Skeletal muscle tissue (tissue), 4 donors: ENCODE measurements around the gene SELENOS. TPM values are rescaled to one million over a fixed set of nuclear protein-coding genes. Genes with fewer than 3 reads are reported as not detected.

Experiments
- H3K27ac ChIP-seq: one replicate; pipeline ENCODE4 v1.7.0; 2013; ENCODE audit warnings: mild to moderate bottlenecking, low read depth, low read length, inconsistent platforms
- H3K27me3 ChIP-seq, 3 donors: one replicate each; pipeline ENCODE4 v1.7.0; 2013; ENCODE audit warnings: low read length in 3 of 3; ENCODE audit not compliant: control insufficient read depth in 3 of 3, insufficient read depth in 3 of 3
- H3K36me3 ChIP-seq, 3 donors: one replicate each; pipeline ENCODE4 v1.7.0; 2013; ENCODE audit warnings: low read length in 3 of 3; ENCODE audit not compliant: control insufficient read depth in 3 of 3, insufficient read depth in 3 of 3
- H3K4me1 ChIP-seq, 3 donors: one replicate each; pipeline ENCODE4 v1.7.0; 2013; ENCODE audit warnings: low read length in 3 of 3, mild to moderate bottlenecking in 3 of 3; ENCODE audit not compliant: control insufficient read depth in 3 of 3, insufficient read depth in 3 of 3
- H3K4me3 ChIP-seq, 3 donors: one replicate each; pipeline ENCODE4 v1.7.0; 2013; ENCODE audit warnings: low read length in 3 of 3
- H3K9ac ChIP-seq, 3 donors: one replicate each; pipeline ENCODE4 v1.7.0; 2013; ENCODE audit warnings: low read length in 3 of 3, mild to moderate bottlenecking in 3 of 3, moderate library complexity in 2 of 3, low read depth in 1 of 3
- H3K9me3 ChIP-seq, 3 donors: one replicate each; pipeline ENCODE4 v1.7.0; 2013; ENCODE audit warnings: low read length in 3 of 3; ENCODE audit not compliant: control insufficient read depth in 3 of 3
- total RNA-seq: library from RNA; depleted of rRNA; stranded (reverse); fragments of >200 nt; gene quantifications from one replicate; pipeline ENCODE4 v1.2.3, GENCODE V29; 2014
- donor health status: Osteomylitis.

SELENOS gene
- total RNA-seq, 1 donor from 2014 or later = 25.6 TPM

DNA sequence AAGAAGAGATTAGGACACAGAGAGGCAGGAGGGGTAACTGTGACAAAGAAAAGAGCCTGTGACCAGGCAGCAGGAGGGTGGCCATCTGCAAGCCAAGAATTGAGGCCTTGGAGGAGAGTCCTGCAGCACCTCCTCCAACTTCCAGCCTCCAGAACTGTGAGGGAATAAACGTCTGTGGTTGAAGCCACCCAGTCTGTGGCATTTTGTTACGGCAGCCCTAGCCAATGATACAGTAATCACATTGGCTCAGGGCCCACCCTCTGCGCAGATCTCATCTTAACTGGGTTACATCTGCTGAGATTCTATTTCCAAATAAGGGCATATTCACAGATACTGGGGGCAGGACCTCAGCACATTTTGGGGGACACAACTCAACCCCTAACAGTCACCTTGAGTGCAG lies 11.3 kb downstream of the SELENOS start:
- Histone ChIP-seq H3K9ac (no peak overlapping the region), H3K27me3 (no peaks in the 10 kb centered on the region), H3K4me1 (peaks cover 21 to 31% (median 24%) of the 10 kb centered on the region in 3 donors), H3K9me3 (no peaks in the 10 kb centered on the region), H3K36me3 (peaks cover 20 to 24% (median 22%) of the 10 kb centered on the region in 3 donors), H3K4me3 (no peak overlapping the region), H3K27ac (peak overlapping the region; percentile 79)

GRCh38 chr15:101264911-101265641 lies 12.2 kb downstream of the SELENOS start:
- H3K4me1 ChIP-seq = peaks cover 21 to 31% (median 24%) of the 10 kb centered on the region in 3 donors
- peaks cover 12 to 16% (median 15%) of the 10 kb centered on the region in 3 donors for H3K36me3 ChIP-seq
- H3K27ac ChIP-seq = peak overlapping the region; percentile 79
- H3K4me3 ChIP-seq = no peak overlapping the region
- no peaks in the 10 kb centered on the region for H3K27me3 ChIP-seq
- H3K9me3 ChIP-seq = no peaks in the 10 kb centered on the region
- no peak overlapping the region for H3K9ac ChIP-seq

DNA sequence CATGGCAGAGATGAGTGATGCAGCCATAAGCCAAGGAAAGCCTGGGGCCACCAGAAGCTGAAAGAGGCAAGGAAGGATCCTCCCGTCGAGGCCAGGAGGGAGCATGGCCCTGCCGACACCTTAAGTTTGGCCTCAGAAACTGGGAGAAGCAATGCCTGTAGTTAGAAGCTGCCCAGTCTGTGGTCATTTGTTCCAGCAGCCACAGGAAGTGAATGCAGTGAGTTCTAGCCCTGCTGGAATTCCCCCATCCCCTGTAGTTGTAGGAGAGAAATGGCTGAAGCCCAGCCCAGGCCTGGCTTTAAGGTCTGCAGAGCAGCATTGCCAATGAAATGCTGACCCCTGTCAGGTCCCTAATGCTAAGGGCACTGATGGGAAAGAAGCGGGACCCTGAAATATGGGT lies 13.3 kb downstream of the SELENOS start:
- Histone ChIP-seq H3K4me3 (no peak overlapping the region), H3K27ac (no peak overlapping the region), H3K4me1 (peaks cover 21 to 31% (median 24%) of the 10 kb centered on the region in 3 donors), H3K27me3 (no peaks in the 10 kb centered on the region), H3K9ac (no peak overlapping the region), H3K36me3 (peaks cover 2 to 5% (median 5%) of the 10 kb centered on the region in 3 donors), H3K9me3 (no peaks in the 10 kb centered on the region)

DNA sequence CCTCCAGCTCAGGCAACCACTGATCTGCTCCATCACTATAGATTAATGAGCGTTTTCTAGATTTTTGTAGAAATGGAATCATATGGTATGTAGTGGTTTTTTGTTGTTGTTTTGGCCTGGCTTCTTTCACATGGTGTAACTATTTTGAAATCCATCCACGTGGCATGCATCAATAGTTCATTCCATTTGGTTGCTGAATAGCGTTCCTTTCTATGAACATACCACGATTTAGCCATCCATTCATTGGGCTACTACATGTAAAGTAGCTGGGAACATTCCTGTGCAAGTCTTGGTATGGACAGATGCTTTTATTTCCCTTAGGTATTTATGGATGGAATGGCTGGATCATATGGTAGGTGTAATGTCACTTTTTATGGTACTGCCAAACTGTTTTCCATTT lies 14.7 kb downstream of the SELENOS start:
- H3K9me3 ChIP-seq = no peaks in the 10 kb centered on the region
- peaks cover 0 to 3% (median 0%) of the 10 kb centered on the region in 3 donors for H3K27me3 ChIP-seq
- H3K36me3 ChIP-seq = no peaks in the 10 kb centered on the region
- no peak overlapping the region for H3K27ac ChIP-seq
- H3K9ac ChIP-seq = no peak overlapping the region
- H3K4me3 ChIP-seq = no peak overlapping the region
- H3K4me1 ChIP-seq = peaks cover 20 to 27% (median 21%) of the 10 kb centered on the region in 3 donors

GRCh38 chr15:101258238-101259144 lies 18.8 kb downstream of the SELENOS start:
- H3K4me1 ChIP-seq = peaks cover 0 to 2% (median 2%) of the 10 kb centered on the region in 3 donors
- H3K4me3 ChIP-seq = no peak overlapping the region
- H3K9ac ChIP-seq = peak overlapping the region in 1 of 3 donors; percentile 30
- H3K27ac ChIP-seq = no peak overlapping the region
- H3K9me3 ChIP-seq = no peaks in the 10 kb centered on the region
- H3K27me3 ChIP-seq = peaks cover 0 to 3% (median 0%) of the 10 kb centered on the region in 3 donors
- no peaks in the 10 kb centered on the region for H3K36me3 ChIP-seq

GRCh38 chr15:101256757-101257156 lies 20.5 kb downstream of the SELENOS start:
- Histone ChIP-seq H3K9ac (no peak overlapping the region), H3K27me3 (peaks cover 0 to 3% (median 0%) of the 10 kb centered on the region in 3 donors), H3K9me3 (no peaks in the 10 kb centered on the region), H3K36me3 (no peaks in the 10 kb centered on the region), H3K27ac (no peak overlapping the region), H3K4me3 (no peak overlapping the region), H3K4me1 (peaks cover 8 to 10% (median 9%) of the 10 kb centered on the region in 3 donors)

DNA sequence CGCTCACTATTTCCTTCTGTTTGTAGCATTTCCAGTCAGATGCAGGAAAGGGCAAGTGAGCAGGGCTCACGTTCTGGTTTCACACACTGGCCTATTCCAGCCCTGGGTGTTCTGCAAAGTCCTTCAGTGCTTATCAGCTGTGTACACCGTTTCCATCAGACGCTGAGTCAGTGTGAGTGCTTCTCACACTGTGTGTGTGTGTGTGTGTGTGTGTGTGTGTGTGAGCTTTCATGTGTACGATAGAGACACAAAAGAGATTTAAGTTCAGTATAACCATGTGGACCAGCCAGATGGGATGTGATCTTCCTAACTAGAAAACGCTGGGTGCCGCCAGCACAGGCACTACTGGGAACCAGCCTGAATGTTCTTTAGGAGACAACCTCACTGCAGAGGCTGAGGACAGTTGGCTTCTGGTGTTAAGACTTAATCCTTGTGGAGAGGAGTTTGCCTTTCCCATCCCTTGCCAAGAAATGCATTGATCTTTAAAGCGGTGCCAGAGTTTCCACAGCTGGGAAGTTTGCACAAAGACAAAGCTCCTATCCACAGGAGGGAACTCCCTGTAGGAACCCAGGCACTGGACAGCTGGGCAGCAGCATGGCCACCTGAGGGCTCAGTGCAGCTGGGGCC lies 21.6 kb downstream of the SELENOS start:
- Histone ChIP-seq H3K27me3 (peaks cover 0 to 3% (median 0%) of the 10 kb centered on the region in 3 donors), H3K4me1 (peaks cover 11 to 12% (median 11%) of the 10 kb centered on the region in 3 donors), H3K27ac (no peak overlapping the region), H3K36me3 (no peaks in the 10 kb centered on the region), H3K9me3 (no peaks in the 10 kb centered on the region), H3K9ac (no peak overlapping the region), H3K4me3 (no peak overlapping the region)

- no peak overlapping the region for H3K9ac ChIP-seq
- H3K4me3 ChIP-seq = no peak overlapping the region
- H3K9me3 ChIP-seq = no peaks in the 10 kb centered on the region
- H3K36me3 ChIP-seq = no peaks in the 10 kb centered on the region
- H3K27ac ChIP-seq = no peak overlapping the region
- peaks cover 18 to 19% (median 18%) of the 10 kb centered on the region in 3 donors for H3K4me1 ChIP-seq
- H3K27me3 ChIP-seq = peaks cover 0 to 3% (median 0%) of the 10 kb centered on the region in 3 donors
Measured at GRCh38 chr15:101255051-101255395, 22.3 kb downstream of the SELENOS start.

- Histone ChIP-seq H3K27me3 (peaks cover 0 to 3% (median 0%) of the 10 kb centered on the region in 3 donors), H3K4me1 (peaks cover 22 to 24% (median 23%) of the 10 kb centered on the region in 3 donors)
Measured at GRCh38 chr15:101254157-101255050, 22.9 kb downstream of the SELENOS start.

More at GRCh38 chr15:101254157-101255050, 22.9 kb downstream of the SELENOS start:
- Histone ChIP-seq H3K36me3 (no peaks in the 10 kb centered on the region), H3K4me3 (no peak overlapping the region), H3K9ac (no peak overlapping the region), H3K9me3 (no peaks in the 10 kb centered on the region), H3K27ac (no peak overlapping the region)
